Duodenal mucosa (tissue), 2 donors: ENCODE results near the gene FAM180A.
"Not testable (repeated sequence)": the region's sequence is repeated elsewhere in the genome, so short reads cannot be mapped to it uniquely, and the experiment has no call there.

Source experiments
- H3K27ac ChIP-seq: one replicate; pipeline ENCODE4 v1.7.0; 2013; ENCODE audit warnings: low read depth, low read length
- H3K27me3 ChIP-seq, 2 donors: one replicate each; pipeline ENCODE4 v1.7.0; 2013; ENCODE audit warnings: low read length in 2 of 2, control low read depth in 1 of 2; ENCODE audit not compliant: insufficient read depth in 2 of 2, control insufficient read depth in 1 of 2
- H3K36me3 ChIP-seq, 2 donors: one replicate each; pipeline ENCODE4 v1.7.0; 2013; ENCODE audit warnings: low read length in 2 of 2, control low read depth in 1 of 2; ENCODE audit not compliant: insufficient read depth in 2 of 2, control insufficient read depth in 1 of 2
- H3K4me1 ChIP-seq, 2 donors: one replicate each; pipeline ENCODE4 v1.7.0; 2013; ENCODE audit warnings: low read length in 2 of 2, control low read depth in 1 of 2; ENCODE audit not compliant: insufficient read depth in 2 of 2, control insufficient read depth in 1 of 2
- H3K4me3 ChIP-seq, 2 donors: one replicate each; pipeline ENCODE4 v1.7.0; 2013; ENCODE audit warnings: low read length in 2 of 2, low read depth in 1 of 2
- H3K9ac ChIP-seq, 2 donors: one replicate each; pipeline ENCODE4 v1.7.0; 2013; ENCODE audit warnings: low read length in 2 of 2, low read depth in 1 of 2
- H3K9me3 ChIP-seq, 2 donors: one replicate each; pipeline ENCODE4 v1.7.0; 2013; ENCODE audit warnings: low read length in 2 of 2, control low read depth in 1 of 2; ENCODE audit not compliant: control insufficient read depth in 1 of 2

FAM180A gene

GRCh38 chr7:135743907-135744731 is 4.5 kb downstream of the FAM180A start:
- Histone ChIP-seq H3K36me3 (no peaks in the 10 kb centered on the region), H3K9me3 (no peaks in the 10 kb centered on the region), H3K27ac (no peak overlapping the region), H3K4me1 (no peaks in the 10 kb centered on the region), H3K27me3 (no peaks in the 10 kb centered on the region), H3K4me3 (no peak overlapping the region), H3K9ac (no peak overlapping the region)

DNA sequence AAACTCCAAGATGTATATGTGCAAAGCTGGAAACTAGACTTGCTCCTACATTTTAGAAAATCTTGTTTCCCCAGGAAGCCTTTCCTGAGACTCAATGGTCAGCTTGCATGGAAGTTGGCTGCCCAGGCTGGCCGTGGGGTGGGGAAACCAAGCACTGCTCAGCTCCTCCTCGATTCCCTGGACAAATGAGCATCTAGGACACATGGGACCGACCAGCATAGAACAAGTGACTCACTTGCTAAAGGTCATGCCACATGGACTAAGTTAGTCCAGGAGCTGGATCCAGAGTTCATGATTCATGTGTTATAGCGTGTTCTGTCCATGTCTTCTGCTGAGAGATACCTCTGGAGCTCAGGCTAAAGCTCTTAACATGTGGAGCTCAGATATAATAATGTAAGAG is 6.2 kb downstream of the FAM180A start:
- no peaks in the 10 kb centered on the region for H3K4me1 ChIP-seq
- H3K27me3 ChIP-seq, result no peaks in the 10 kb centered on the region
- H3K4me3 ChIP-seq, result no peak overlapping the region
- no peak overlapping the region for H3K27ac ChIP-seq
- no peaks in the 10 kb centered on the region for H3K9me3 ChIP-seq
- H3K36me3 ChIP-seq, result no peaks in the 10 kb centered on the region
- no peak overlapping the region for H3K9ac ChIP-seq

DNA sequence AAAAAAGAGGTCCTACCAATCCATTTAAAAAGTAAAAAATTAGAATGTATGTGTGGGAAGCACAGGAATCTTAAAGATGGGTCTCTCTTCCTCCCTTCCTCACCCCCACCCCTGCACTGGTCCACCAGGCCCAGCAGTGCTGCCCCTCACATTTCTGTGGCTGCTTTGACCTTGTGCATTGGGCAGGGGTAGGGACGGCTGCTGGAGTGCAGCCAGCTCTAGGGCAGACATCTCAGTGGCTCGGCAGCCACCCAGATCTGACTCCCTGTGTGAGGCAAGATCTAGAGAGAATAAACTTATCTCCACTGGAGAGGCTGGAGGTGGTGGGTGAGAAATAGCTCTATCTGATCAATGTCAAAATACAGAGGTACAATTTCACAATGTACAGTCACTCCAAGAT is 6.7 kb downstream of the FAM180A start:
- Histone ChIP-seq H3K27ac (no peak overlapping the region), H3K9me3 (no peaks in the 10 kb centered on the region), H3K4me3 (no peak overlapping the region), H3K9ac (no peak overlapping the region), H3K4me1 (no peaks in the 10 kb centered on the region), H3K27me3 (no peaks in the 10 kb centered on the region), H3K36me3 (no peaks in the 10 kb centered on the region)

DNA sequence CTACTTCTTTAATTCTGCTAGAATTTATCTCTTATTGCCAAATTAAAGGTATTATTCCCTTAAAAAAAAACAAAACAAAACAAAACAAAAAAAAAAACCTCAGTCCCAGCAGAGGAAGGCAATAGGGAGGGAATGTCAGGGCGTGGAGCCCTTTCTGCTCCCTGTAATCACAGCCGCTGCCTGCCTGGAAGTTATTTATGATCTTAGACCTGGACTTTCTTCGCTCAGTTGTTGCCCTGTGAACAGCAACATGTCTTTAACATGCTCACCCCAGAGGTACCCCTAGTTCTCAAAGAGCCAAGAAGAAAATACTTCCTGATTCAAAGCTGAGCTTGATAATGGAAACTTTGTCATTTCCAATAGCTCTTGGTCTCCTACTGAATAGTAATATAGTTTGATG is 7.7 kb downstream of the FAM180A start:
- no peaks in the 10 kb centered on the region for H3K36me3 ChIP-seq
- H3K9ac ChIP-seq, result no peak overlapping the region
- H3K4me1 ChIP-seq, result no peaks in the 10 kb centered on the region
- H3K27ac ChIP-seq, result no peak overlapping the region
- no peak overlapping the region for H3K4me3 ChIP-seq
- H3K27me3 ChIP-seq, result no peaks in the 10 kb centered on the region
- no peaks in the 10 kb centered on the region for H3K9me3 ChIP-seq

DNA sequence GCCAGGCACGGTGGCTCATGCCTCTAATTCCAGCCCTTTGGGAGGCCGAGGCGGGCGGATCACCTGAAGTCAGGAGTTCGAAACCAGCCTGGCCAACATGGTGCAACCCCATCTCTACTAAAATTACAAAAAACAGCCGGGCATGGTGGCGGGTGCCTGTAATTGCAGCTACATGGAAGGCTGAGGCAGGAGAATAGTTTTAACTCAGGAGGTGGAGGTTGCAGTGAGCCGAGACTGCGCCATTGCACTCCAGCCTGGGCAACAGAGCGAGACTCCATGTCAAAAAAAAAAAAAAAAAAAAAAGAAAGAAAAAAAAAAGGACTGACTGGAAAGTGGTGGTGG is 11.3 kb downstream of the FAM180A start:
- H3K4me3 ChIP-seq, H3K36me3 ChIP-seq, H3K4me1 ChIP-seq, H3K9me3 ChIP-seq, H3K27me3 ChIP-seq, H3K27ac ChIP-seq, H3K9ac ChIP-seq: not testable (repeated sequence)

- Histone ChIP-seq H3K9me3 (no peaks in the 10 kb centered on the region), H3K36me3 (no peaks in the 10 kb centered on the region), H3K27ac (no peak overlapping the region), H3K4me1 (no peaks in the 10 kb centered on the region), H3K27me3 (no peaks in the 10 kb centered on the region), H3K4me3 (no peak overlapping the region), H3K9ac (no peak overlapping the region)
Observed at GRCh38 chr7:135736586-135737305, 11.9 kb downstream of the FAM180A start.

- Histone ChIP-seq H3K9ac (no peak overlapping the region), H3K4me1 (no peaks in the 10 kb centered on the region), H3K36me3 (no peaks in the 10 kb centered on the region), H3K4me3 (no peak overlapping the region), H3K27ac (no peak overlapping the region), H3K27me3 (no peaks in the 10 kb centered on the region), H3K9me3 (no peaks in the 10 kb centered on the region)
Observed at GRCh38 chr7:135734343-135734689, 14.3 kb downstream of the FAM180A start.

- H3K27me3 ChIP-seq, result no peaks in the 10 kb centered on the region
- H3K9me3 ChIP-seq, result no peaks in the 10 kb centered on the region
- no peaks in the 10 kb centered on the region for H3K4me1 ChIP-seq
- no peak overlapping the region for H3K27ac ChIP-seq
- H3K4me3 ChIP-seq, result no peak overlapping the region
- H3K36me3 ChIP-seq, result no peaks in the 10 kb centered on the region
- no peak overlapping the region for H3K9ac ChIP-seq
Observed at GRCh38 chr7:135733603-135734342, 14.8 kb downstream of the FAM180A start.

DNA sequence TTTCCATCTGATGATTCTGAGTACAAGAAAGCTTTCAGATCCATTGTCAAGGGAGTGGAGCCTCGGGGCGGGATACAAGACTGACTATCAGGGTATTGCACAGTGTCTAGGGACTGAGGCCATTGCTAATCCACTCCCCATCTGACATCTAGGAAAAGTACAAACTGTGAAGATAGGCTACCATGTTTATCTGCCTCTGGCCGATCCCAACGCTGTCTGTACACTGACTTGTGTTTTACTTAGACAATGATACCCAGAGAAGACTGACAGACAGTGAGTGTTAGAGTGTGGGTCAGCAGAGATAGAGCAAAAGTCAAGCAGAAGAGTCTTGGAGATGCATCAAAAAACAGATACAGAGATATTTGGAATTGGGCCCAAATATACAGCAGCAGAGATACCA is 17.5 kb downstream of the FAM180A start:
- Histone ChIP-seq H3K9ac (no peak overlapping the region), H3K4me3 (no peak overlapping the region), H3K27ac (no peak overlapping the region), H3K36me3 (no peaks in the 10 kb centered on the region), H3K4me1 (no peaks in the 10 kb centered on the region), H3K27me3 (no peaks in the 10 kb centered on the region), H3K9me3 (no peaks in the 10 kb centered on the region)

- no peaks in the 10 kb centered on the region for H3K36me3 ChIP-seq
- no peak overlapping the region for H3K4me3 ChIP-seq
- no peaks in the 10 kb centered on the region for H3K27me3 ChIP-seq
- no peak overlapping the region for H3K9ac ChIP-seq
- no peak overlapping the region for H3K27ac ChIP-seq
- H3K4me1 ChIP-seq, result no peaks in the 10 kb centered on the region
- H3K9me3 ChIP-seq, result no peaks in the 10 kb centered on the region
Observed at GRCh38 chr7:135729230-135729629, 19.4 kb downstream of the FAM180A start.
